ENCODE measurements around the gene AGPAT2.

DNA sequence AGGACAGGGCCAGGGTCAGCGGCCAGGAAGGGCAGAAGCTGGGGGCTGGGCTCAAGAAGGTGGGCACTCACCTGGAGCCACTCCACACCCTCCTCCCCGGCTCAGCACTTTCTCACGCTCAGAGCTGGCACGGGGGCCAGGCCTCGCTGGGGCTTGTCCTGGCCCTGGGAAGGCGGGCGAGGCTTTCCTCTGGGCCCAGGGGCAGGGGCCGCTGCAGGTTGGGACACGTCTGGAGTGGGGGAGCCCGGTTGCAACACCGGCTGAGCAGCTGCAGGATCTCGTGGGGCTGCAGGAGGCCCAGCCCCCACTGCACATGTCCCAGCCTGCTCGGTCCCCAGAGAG is 63.4 kb downstream of the AGPAT2 start:
- TF ChIP-seq CTCF (conservative IDR thresholded peaks at IDR 0.05; ENCODE audit: low read depth in 2 of 2): no peak
- TF ChIP-seq EZH2 (IDR thresholded peaks at IDR 0.05; ENCODE audit: low read depth, unreplicated experiment): no peak
- no peak for TF ChIP-seq NANOG (IDR thresholded peaks at IDR 0.05; ENCODE audit: borderline replicate concordance)
- no peak for TF ChIP-seq CREB1 (CRISPR knock-in tag; IDR thresholded peaks at IDR 0.05; ENCODE audit: low read depth)
- TF ChIP-seq POLR2AphosphoS5 (IDR thresholded peaks at IDR 0.05; ENCODE audit: low read depth): no peak
- no peak for TF ChIP-seq REST (IDR thresholded peaks at IDR 0.05; ENCODE audit: unreplicated experiment)
- no peak for TF ChIP-seq EZH2phosphoT487 (IDR thresholded peaks at IDR 0.05; ENCODE audit: unreplicated experiment)
- no peak for TF ChIP-seq ZNF462 (CRISPR knock-in tag; IDR thresholded peaks at IDR 0.05)
- TF ChIP-seq, protein P1, sequence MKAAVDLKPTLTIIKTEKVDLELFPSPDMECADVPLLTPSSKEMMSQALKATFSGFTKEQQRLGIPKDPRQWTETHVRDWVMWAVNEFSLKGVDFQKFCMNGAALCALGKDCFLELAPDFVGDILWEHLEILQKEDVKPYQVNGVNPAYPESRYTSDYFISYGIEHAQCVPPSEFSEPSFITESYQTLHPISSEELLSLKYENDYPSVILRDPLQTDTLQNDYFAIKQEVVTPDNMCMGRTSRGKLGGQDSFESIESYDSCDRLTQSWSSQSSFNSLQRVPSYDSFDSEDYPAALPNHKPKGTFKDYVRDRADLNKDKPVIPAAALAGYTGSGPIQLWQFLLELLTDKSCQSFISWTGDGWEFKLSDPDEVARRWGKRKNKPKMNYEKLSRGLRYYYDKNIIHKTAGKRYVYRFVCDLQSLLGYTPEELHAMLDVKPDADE (IDR thresholded peaks at IDR 0.05): no peak
- no peak for TF ChIP-seq ZNF331 (CRISPR knock-in tag; IDR thresholded peaks at IDR 0.05; ENCODE audit: low read depth)
- no peak for TF ChIP-seq JUNB (IDR thresholded peaks at IDR 0.05; ENCODE audit: unreplicated experiment)
